HG03103 (cell line): Measurements from ENCODE around the gene NINL.
"Not testable (repeated sequence)": the region's sequence is repeated elsewhere in the genome, so short reads cannot be mapped to it uniquely, and the experiment has no call there.

Experiments
- ATAC-seq: cut with Tn5 transposase; IDR thresholded peaks from one replicate; pipeline ENCODE4 v1.9.1; 2021; ENCODE audit warnings: low read depth; ENCODE audit not compliant: unreplicated experiment

NINL gene

GRCh38 chr20:25507385-25508082 is 77.8 kb downstream of the NINL start:
- ATAC-seq: no peak

GRCh38 chr20:25504366-25505135 is 80.8 kb downstream of the NINL start:
- no peak for ATAC-seq

GRCh38 chr20:25503936-25504335 is 81.4 kb downstream of the NINL start:
- no peak for ATAC-seq

- ATAC-seq: not testable (repeated sequence)
Observed at GRCh38 chr20:25503051-25503639, 82.2 kb downstream of the NINL start.

- no peak for ATAC-seq
Observed at GRCh38 chr20:25500880-25501351, 84.4 kb downstream of the NINL start.

GRCh38 chr20:25499855-25500434 is 85.4 kb downstream of the NINL start:
- ATAC-seq: no peak

- ATAC-seq: no peak
Observed at GRCh38 chr20:25499031-25499430, 86.3 kb downstream of the NINL start.

GRCh38 chr20:25498280-25498606 is 87.1 kb downstream of the NINL start:
- no peak for ATAC-seq

- no peak for ATAC-seq
Observed at GRCh38 chr20:25497586-25498279, 87.6 kb downstream of the NINL start.

GRCh38 chr20:25496968-25497401 is 88.3 kb downstream of the NINL start:
- no peak for ATAC-seq

GRCh38 chr20:25496165-25496967 is 89.0 kb downstream of the NINL start:
- no peak for ATAC-seq

- ATAC-seq: no peak
Observed at GRCh38 chr20:25495189-25495824, 90.0 kb downstream of the NINL start.

- ATAC-seq: no peak
Observed at GRCh38 chr20:25494506-25495188, 90.7 kb downstream of the NINL start.

GRCh38 chr20:25493748-25494505 is 91.4 kb downstream of the NINL start:
- ATAC-seq: no peak

GRCh38 chr20:25493137-25493536 is 92.2 kb downstream of the NINL start:
- ATAC-seq: no peak

- ATAC-seq: no peak
Observed at GRCh38 chr20:25491446-25492038, 93.8 kb downstream of the NINL start.

- no peak for ATAC-seq
Observed at GRCh38 chr20:25490656-25491445, 94.5 kb downstream of the NINL start.
